GM21717 (cell line): ENCODE data around the gene PLBD2.

ENCODE experiments used
- ATAC-seq: cut with Tn5 transposase; IDR thresholded peaks from one replicate; pipeline ENCODE4 v1.9.1; 2021; ENCODE audit warnings: mild to moderate bottlenecking, moderate library complexity; ENCODE audit not compliant: unreplicated experiment

The PLBD2 gene

DNA sequence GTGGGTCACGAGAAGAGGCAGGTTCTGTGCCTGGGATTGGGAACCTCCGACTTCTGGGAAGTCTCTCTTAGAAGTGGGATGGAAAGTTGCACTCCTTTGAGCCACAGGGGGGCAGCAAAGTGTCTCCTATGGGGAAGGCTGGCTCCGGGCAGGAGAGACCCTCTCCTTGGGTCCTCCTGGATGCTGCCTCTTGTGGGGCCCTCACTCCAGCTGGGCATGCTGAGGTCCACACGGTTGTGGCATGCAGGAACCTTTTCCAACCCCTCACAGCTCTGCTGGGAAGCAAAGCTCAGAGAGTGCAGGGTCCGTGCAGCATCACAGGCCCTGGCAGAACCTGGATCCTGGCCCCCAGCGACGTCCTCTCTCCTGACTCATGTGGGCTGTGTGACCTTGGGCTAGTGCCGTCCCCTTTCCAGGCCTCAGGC, 81.2 kb downstream of the PLBD2 start:
- ATAC-seq: no peak

DNA sequence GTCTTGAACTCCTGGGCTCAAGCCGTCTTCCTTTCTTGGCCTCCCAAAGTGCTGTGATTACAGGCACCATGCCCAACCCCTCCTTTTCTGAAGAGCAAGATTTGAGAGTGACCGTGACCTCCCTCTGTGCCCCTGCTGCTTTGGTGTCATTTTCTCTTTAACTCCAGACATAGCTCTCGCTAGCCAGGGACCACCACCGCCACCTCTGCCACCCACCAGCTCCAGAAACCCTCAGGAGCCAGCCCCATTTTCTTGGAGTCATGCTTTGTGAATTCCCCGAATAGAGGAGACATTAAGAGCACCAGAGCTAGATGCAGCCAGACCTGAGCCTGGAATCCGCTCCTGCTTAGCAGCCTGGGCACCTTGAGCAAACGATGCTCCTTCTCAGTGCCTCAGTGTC, 81.9 kb downstream of the PLBD2 start:
- no peak for ATAC-seq
